ENCODE results near the gene CLCN6.

CLCN6 gene
- 12.5 to 38.6 (median 21.8) reads per million in 18 experiments for total RNA-seq

GRCh38 chr1:11805422-11806306 is at the start of gene CLCN6, which contains the start of gene MTHFR:
Gene CLCN6 (plus strand): TSS chr1:11806191. CDS start chr1:11806263, 72 bp downstream.
Gene MTHFR (minus strand): TSS chr1:11805964. CDS start chr1:11803116, 2,848 bp downstream.
- DNase-seq, result peak; percentile 98 to 99

- DNase-seq, result no peak
These were observed 48.9 kb upstream of the CLCN6 start for GRCh38 chr1:11757047-11757446.

GRCh38 chr1:11759791-11760190 is 46.2 kb upstream of the CLCN6 start:
- no peak for DNase-seq

GRCh38 chr1:11761285-11761684 is 44.7 kb upstream of the CLCN6 start:
- no peak for DNase-seq

GRCh38 chr1:11761988-11762406 is 44.0 kb upstream of the CLCN6 start, which contains the start of gene C1orf167:
Gene C1orf167 (plus strand): TSS chr1:11762193. CDS start chr1:11764401, 2,208 bp downstream.
- DNase-seq, result no peak

- DNase-seq, result no peak
These were observed 41.9 kb upstream of the CLCN6 start for GRCh38 chr1:11764115-11764514.

- no peak for DNase-seq
These were observed 41.5 kb upstream of the CLCN6 start for GRCh38 chr1:11764519-11764918.

GRCh38 chr1:11765661-11766428 is 40.1 kb upstream of the CLCN6 start:
- no peak for DNase-seq

GRCh38 chr1:11766429-11766776 is 39.6 kb upstream of the CLCN6 start:
- no peak for DNase-seq

GRCh38 chr1:11767922-11768704 is 37.9 kb upstream of the CLCN6 start:
- DNase-seq, result no peak

GRCh38 chr1:11768821-11769220 is 37.2 kb upstream of the CLCN6 start:
- no peak for DNase-seq

- no peak for DNase-seq
These were observed 36.7 kb upstream of the CLCN6 start for GRCh38 chr1:11769274-11769673.

GRCh38 chr1:11770011-11770410 is 36.0 kb upstream of the CLCN6 start:
- no peak for DNase-seq

- DNase-seq, result no peak
These were observed 34.4 kb upstream of the CLCN6 start for GRCh38 chr1:11771481-11772043.

GRCh38 chr1:11772458-11772857 is 33.5 kb upstream of the CLCN6 start:
- DNase-seq, result peak in 1 of 2 donors; percentile 49

- DNase-seq, result no peak
These were observed 31.2 kb upstream of the CLCN6 start for GRCh38 chr1:11774753-11775152.

GRCh38 chr1:11777658-11778322 is 28.2 kb upstream of the CLCN6 start:
- no peak for DNase-seq

- no peak for DNase-seq
These were observed 27.7 kb upstream of the CLCN6 start for GRCh38 chr1:11778336-11778735.

GRCh38 chr1:11778844-11779623 is 27.0 kb upstream of the CLCN6 start:
- no peak for DNase-seq

- DNase-seq, result no peak
These were observed 26.1 kb upstream of the CLCN6 start for GRCh38 chr1:11779715-11780379.

Measured in inflammatory macrophage (primary cell).